Esophagus (tissue), 2 donors: Measurements from ENCODE around the gene RAG1. TPM values are rescaled to one million over a fixed set of nuclear protein-coding genes. Genes with fewer than 3 reads are reported as not detected.
"Not testable (repeated sequence)": the region's sequence is repeated elsewhere in the genome, so short reads cannot be mapped to it uniquely, and the experiment has no call there.

Experiments used
- H3K27ac ChIP-seq, 2 donors: one replicate each; pipeline ENCODE4 v1.5.1; 2013; ENCODE audit warnings: low read depth in 2 of 2, mild to moderate bottlenecking in 2 of 2, inconsistent platforms in 1 of 2, low read length in 1 of 2, moderate library complexity in 1 of 2
- H3K27me3 ChIP-seq, 2 donors: one replicate each; pipeline ENCODE4 v1.6.1; 2013; ENCODE audit warnings: low read length in 2 of 2, control low read depth in 1 of 2, mild to moderate bottlenecking in 1 of 2; ENCODE audit not compliant: insufficient read depth in 2 of 2, control insufficient read depth in 1 of 2
- H3K36me3 ChIP-seq, 2 donors: one replicate each; pipeline ENCODE4 v1.6.1; 2013; ENCODE audit warnings: low read length in 1 of 2; ENCODE audit not compliant: control insufficient read depth in 2 of 2, insufficient read depth in 2 of 2
- H3K4me1 ChIP-seq, 2 donors: one replicate each; pipeline ENCODE4 v1.6.1; 2013; ENCODE audit warnings: low read length in 1 of 2; ENCODE audit not compliant: control insufficient read depth in 2 of 2, insufficient read depth in 2 of 2
- H3K4me3 ChIP-seq, 2 donors: one replicate each; pipeline ENCODE4 v1.5.1; 2013; ENCODE audit warnings: low read length in 2 of 2, mild to moderate bottlenecking in 2 of 2, low read depth in 1 of 2, moderate library complexity in 1 of 2
- H3K9me3 ChIP-seq, 2 donors: one replicate each; pipeline ENCODE4 v1.6.1; 2013; ENCODE audit warnings: mild to moderate bottlenecking in 2 of 2, low read depth in 1 of 2, low read length in 1 of 2, moderate library complexity in 1 of 2; ENCODE audit not compliant: control insufficient read depth in 2 of 2, insufficient read depth in 1 of 2
- WGBS, 2 donors: extraction: QIAGEN DNeasy Blood & Tissue Kit; methylation state at CpG; one replicate each; pipeline ENCODE4 v1.1.7; 2013; 5-methylcytosine and 5-hydroxymethylcytosine counted together
- polyA plus RNA-seq, 2 donors: library from polyadenylated mRNA; stranded (reverse); fragments of 200-250 nt; gene quantifications; one replicate each; pipeline ENCODE4 v1.2.3, GENCODE V29; 2013
- donor health status: healthy with polysubstance abuse.
- donor health status: Bipolar disorder and iron deficiency.

RAG1 gene
- under 1 TPM; 0.18 to 0.29 TPM for polyA plus RNA-seq

GRCh38 chr11:36567694-36568093, at the start of gene RAG1:
RAG1 (plus strand) TSS chr11:36568007; CDS start chr11:36573305, 5,298 bp downstream.
- H3K27ac ChIP-seq, result no peak within 1 kb of the TSS
- WGBS, 2 donors, result 88 to 100% methylated on average over 1 of the region's 1 CpG
- H3K36me3 ChIP-seq, result no peaks in the 10 kb centered on the region
- H3K27me3 ChIP-seq, result no peaks in the 10 kb centered on the region
- no peak within 1 kb of the TSS for H3K4me3 ChIP-seq
- no peaks in the 10 kb centered on the region for H3K4me1 ChIP-seq
- no peaks in the 10 kb centered on the region for H3K9me3 ChIP-seq

GRCh38 chr11:36530840-36531239, 37.0 kb upstream of the RAG1 start:
- H3K36me3 ChIP-seq, result no peaks in the 10 kb centered on the region
- H3K27ac ChIP-seq, result no peak overlapping the region
- no peaks in the 10 kb centered on the region for H3K27me3 ChIP-seq
- no peaks in the 10 kb centered on the region for H3K9me3 ChIP-seq
- H3K4me1 ChIP-seq, result no peaks in the 10 kb centered on the region
- H3K4me3 ChIP-seq, result no peak overlapping the region

DNA sequence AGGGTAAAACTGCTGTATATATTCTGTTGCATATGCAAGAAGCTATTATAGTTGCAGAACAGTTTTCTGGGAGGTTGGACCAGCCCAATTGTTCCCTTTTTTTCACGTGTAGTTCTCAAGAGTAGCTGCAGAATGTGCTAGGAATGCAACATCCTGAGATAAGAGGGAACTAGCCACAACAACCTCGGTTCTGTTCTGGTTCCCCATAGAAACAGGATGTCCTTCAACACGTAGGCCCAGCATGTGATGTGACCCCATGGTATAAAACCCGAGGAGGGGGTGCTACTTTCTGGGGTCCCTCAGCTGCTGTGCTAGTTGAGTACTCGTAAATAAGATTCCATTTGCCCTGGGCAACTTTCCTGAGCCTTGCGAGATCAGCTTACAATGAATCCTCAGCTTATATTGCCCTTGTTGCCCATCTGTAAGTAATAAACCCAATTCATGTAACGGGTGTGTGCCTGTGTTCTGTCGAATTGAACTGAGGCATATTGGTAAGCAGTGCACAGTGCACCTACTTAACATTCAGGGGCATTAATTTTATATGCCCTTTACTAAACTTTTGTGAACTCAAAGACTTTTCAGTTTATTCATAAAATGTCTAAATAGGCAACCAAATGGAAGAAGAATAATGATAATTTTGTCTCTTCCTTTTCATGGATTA, 34.7 kb upstream of the RAG1 start:
- Histone ChIP-seq H3K4me1 (no peaks in the 10 kb centered on the region), H3K27me3 (no peaks in the 10 kb centered on the region), H3K4me3 (no peak overlapping the region), H3K36me3 (no peaks in the 10 kb centered on the region), H3K9me3 (no peaks in the 10 kb centered on the region), H3K27ac (no peak overlapping the region)
- WGBS, 2 donors, result 59 to 65% methylated on average over 8 of the region's 8 CpGs

GRCh38 chr11:36534276-36534840, 33.4 kb upstream of the RAG1 start:
- Histone ChIP-seq H3K27me3 (no peaks in the 10 kb centered on the region), H3K4me3 (no peak overlapping the region), H3K9me3 (no peaks in the 10 kb centered on the region), H3K36me3 (no peaks in the 10 kb centered on the region), H3K4me1 (no peaks in the 10 kb centered on the region), H3K27ac (no peak overlapping the region)
- WGBS, 2 donors, result 70 to 72% methylated on average over 3 of the region's 3 CpGs

DNA sequence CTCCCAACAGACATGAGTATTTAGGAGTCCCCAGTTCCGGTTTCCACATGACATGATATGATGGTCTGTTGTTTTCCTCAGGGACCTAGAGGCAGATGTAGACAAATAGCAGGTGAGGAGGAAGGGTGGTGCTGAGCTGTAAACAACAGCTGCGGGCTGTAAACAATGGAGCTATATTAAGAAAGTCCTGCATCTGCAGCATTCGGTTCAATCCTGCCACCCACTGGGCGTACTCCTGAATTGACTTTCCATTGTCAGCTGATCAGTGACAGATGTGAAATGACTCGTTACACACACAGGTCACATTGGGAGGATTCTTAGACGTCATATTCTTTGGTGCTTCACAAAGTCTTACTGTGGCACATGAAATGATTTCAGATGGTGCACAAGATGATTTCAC, 26.8 kb upstream of the RAG1 start:
- no peaks in the 10 kb centered on the region for H3K36me3 ChIP-seq
- WGBS, 2 donors, result 22 to 36% methylated on average over 6 of the region's 6 CpGs

DNA sequence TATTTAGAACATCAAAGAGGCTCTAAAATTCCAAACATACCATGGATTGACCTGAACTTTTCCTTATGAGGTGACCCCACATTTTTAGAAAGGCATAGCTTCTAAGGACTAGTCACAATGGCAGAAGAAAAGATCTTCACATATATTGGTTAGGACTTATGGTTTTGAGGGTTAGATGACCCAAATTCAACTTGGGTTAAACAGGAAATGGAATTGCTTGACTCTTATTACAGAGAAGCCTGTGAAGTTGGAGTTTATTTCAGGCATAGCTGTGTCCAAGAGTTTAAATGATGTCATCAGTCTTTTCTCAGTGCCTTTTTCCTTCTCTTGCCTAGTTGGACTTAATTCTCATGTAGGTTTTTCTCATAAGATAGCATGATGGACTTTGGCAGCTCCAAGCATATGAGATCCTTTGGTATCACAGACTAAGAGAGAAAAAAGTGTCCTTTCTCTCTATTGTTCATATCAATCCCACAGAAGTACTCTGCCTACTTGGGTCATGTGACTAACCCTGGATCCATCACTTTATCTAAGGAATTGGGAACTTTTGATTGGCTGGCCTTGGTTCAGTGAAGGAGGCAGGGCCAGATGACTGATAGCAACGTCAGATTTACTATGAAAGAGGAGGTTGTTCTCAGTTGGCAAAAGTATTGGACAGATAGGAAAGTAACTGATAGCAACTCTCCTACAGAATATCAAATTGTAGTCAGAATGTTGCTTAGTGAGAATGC, 17.3 kb upstream of the RAG1 start:
- Histone ChIP-seq H3K36me3 (no peaks in the 10 kb centered on the region), H3K27ac (no peak overlapping the region), H3K4me1 (no peaks in the 10 kb centered on the region), H3K9me3 (no peaks in the 10 kb centered on the region), H3K4me3 (no peak overlapping the region), H3K27me3 (no peaks in the 10 kb centered on the region)
- 36 to 48% methylated on average over 1 of the region's 1 CpG for WGBS, 2 donors

More for the DNA sequence above, 26.8 kb upstream of the RAG1 start:
- H3K27ac ChIP-seq, result no peak overlapping the region
- no peak overlapping the region for H3K4me3 ChIP-seq
- H3K9me3 ChIP-seq, result no peaks in the 10 kb centered on the region
- H3K27me3 ChIP-seq, result no peaks in the 10 kb centered on the region
- no peaks in the 10 kb centered on the region for H3K4me1 ChIP-seq

GRCh38 chr11:36557390-36557789, 10.4 kb upstream of the RAG1 start:
- not testable (repeated sequence) for H3K9me3 ChIP-seq, H3K27me3 ChIP-seq, H3K36me3 ChIP-seq, H3K4me3 ChIP-seq, H3K27ac ChIP-seq, H3K4me1 ChIP-seq
- WGBS, 2 donors, result 91 to 98% methylated on average over 14 to 15 of the region's 17 CpGs

DNA sequence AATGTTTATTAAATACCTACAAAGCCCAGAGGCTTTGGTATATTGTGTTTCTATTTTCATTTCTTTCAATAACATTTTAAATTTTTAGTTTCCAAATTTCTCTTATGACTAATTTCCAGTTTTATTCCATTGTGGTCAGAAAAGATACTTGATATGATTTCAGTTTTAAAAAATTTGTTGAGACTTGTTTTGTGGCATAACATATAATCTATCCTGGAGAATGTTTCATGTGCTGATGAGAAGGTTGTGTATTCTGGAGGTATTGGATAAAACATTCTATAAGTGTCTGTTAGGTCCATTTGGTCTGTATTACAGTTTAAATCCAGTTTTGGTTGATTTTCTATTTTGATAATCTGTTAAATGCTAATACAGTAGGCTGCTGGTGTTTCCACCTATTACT, 9.8 kb upstream of the RAG1 start:
- Histone ChIP-seq H3K36me3 (no peaks in the 10 kb centered on the region), H3K4me3 (no peak overlapping the region), H3K27ac (no peak overlapping the region), H3K9me3 (no peaks in the 10 kb centered on the region), H3K4me1 (no peaks in the 10 kb centered on the region), H3K27me3 (no peaks in the 10 kb centered on the region)

- no peaks in the 10 kb centered on the region for H3K27me3 ChIP-seq
- H3K9me3 ChIP-seq, result no peaks in the 10 kb centered on the region
- no peak overlapping the region for H3K27ac ChIP-seq
- WGBS, 2 donors, result 60 to 65% methylated on average over 4 of the region's 4 CpGs
- H3K4me3 ChIP-seq, result no peak overlapping the region
- H3K36me3 ChIP-seq, result no peaks in the 10 kb centered on the region
- H3K4me1 ChIP-seq, result no peaks in the 10 kb centered on the region
Observed at GRCh38 chr11:36558571-36559413, 9.0 kb upstream of the RAG1 start.
